Vagina (tissue), 2 donors: ENCODE results near the gene CHMP3.
"Not testable (repeated sequence)": the region's sequence is repeated elsewhere in the genome, so short reads cannot be mapped to it uniquely, and the experiment has no call there.

Source experiments
- CTCF ChIP-seq, 3 experiments: fragments of 450-650 bp in 2 of 3; fragments of 200-600 bp in 1 of 3; sonication (generic) in 1 of 3; IDR thresholded peaks; one replicate each; pipeline ENCODE4 v1.5.1; 2017 to 2019; ENCODE audit warnings: antibody characterized with exemption in 3 of 3, mild to moderate bottlenecking in 2 of 3, moderate library complexity in 2 of 3
- POLR2A ChIP-seq, 2 donors: fragments of 450-650 bp; IDR thresholded peaks; one replicate each; pipeline ENCODE4 v1.6.1; 2017; ENCODE audit warnings: antibody characterized with exemption in 2 of 2, mild to moderate bottlenecking in 2 of 2, moderate library complexity in 2 of 2
- POLR2AphosphoS5 ChIP-seq, 2 donors: sonication (generic); formaldehyde crosslinking; IDR thresholded peaks; one replicate each; pipeline ENCODE4 v1.9.0; 2017; ENCODE audit warnings: antibody characterized with exemption in 2 of 2, mild to moderate bottlenecking in 2 of 2, low read depth in 1 of 2; ENCODE audit not compliant: insufficient read depth in 1 of 2

DNA sequence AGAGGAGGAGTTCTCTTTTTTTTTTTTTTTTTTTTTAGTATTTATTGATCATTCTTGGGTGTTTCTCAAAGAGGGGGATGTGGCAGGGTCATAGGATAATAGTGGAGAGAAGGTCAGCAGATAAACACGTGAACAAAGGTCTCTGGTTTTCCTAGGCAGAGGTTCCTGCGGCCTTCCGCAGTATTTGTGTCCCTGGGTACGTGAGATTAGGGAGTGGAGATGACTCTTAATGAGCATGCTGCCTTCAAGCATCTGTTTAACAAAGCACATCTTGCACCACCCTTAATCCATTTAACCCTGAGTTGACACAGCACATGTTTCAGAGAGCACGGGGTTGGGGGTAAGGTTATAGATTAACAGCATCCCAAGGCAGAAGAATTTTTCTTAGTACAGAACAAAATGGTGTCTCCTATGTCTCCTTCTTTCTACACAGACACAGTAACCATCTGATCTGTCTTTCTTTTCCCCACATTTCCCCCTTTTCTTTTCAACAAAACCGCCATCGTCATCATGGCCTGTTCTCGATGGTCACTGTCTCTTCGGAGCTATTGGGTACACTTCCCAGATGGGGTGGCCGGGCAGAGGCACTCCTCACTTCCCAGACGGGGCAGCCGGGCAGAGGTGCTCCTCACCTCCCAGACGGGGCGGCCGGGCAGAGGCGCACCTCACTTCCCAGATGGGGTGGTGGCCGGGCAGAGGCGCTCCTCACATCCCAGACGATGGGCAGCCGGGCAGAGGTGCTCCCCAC is 14.9 kb downstream of the CHMP3 start:
- not testable (repeated sequence) for TF ChIP-seq POLR2A (IDR thresholded peaks at IDR 0.05); CTCF (IDR thresholded peaks at IDR 0.05); POLR2AphosphoS5 (IDR thresholded peaks at IDR 0.05; ENCODE audit: insufficient read depth in 1 of 2, low read depth in 1 of 2)
